Activated CD4-positive, alpha-beta T cell treated with anti-CD3 and anti-CD28 coated beads, Interleukin-10, Interleukin-2, amounts not matched to agents 100 ng/mL and 50 ng/mL, durations not matched to agents 16 hours and 8 hours (primary cell): ENCODE results near the gene PRR30.
"Not testable (repeated sequence)": the region's sequence is repeated elsewhere in the genome, so short reads cannot be mapped to it uniquely, and the experiment has no call there.

Experiments used
- DNase-seq: peaks from one replicate; pipeline ENCODE4 v3.0.0-alpha.2; 2020

PRR30 gene

GRCh38 chr2:27127883-27128667 is 11.1 kb downstream of the PRR30 start:
- no peak for DNase-seq

- no peak for DNase-seq
These were observed 12.9 kb downstream of the PRR30 start for GRCh38 chr2:27126252-27126710.

GRCh38 chr2:27125104-27125503 is 14.1 kb downstream of the PRR30 start:
- DNase-seq = no peak

GRCh38 chr2:27123302-27124150 is 15.7 kb downstream of the PRR30 start, which contains the start of gene ABHD1:
ABHD1 (plus strand) TSS chr2:27123815; CDS start chr2:27123949, 134 bp downstream.
- DNase-seq = peak; percentile 55

- DNase-seq = no peak
These were observed 16.4 kb downstream of the PRR30 start for GRCh38 chr2:27122791-27123190.

GRCh38 chr2:27121906-27122305 is 17.3 kb downstream of the PRR30 start:
- DNase-seq = no peak

- not testable (repeated sequence) for DNase-seq
These were observed 19.9 kb downstream of the PRR30 start for GRCh38 chr2:27119330-27119670.

- peak; percentile 24 for DNase-seq
These were observed 20.5 kb downstream of the PRR30 start, which contains the start of gene CGREF1 for GRCh38 chr2:27118525-27119329. CGREF1 (minus strand) TSS chr2:27119128; CDS start chr2:27104366, 14,762 bp downstream.

GRCh38 chr2:27117995-27118524 is 21.1 kb downstream of the PRR30 start:
- no peak for DNase-seq

- DNase-seq = no peak
These were observed 23.7 kb downstream of the PRR30 start for GRCh38 chr2:27115519-27115918.

GRCh38 chr2:27111392-27112078 is 27.7 kb downstream of the PRR30 start:
- DNase-seq = not testable (repeated sequence)

GRCh38 chr2:27110603-27111352 is 28.4 kb downstream of the PRR30 start:
- not testable (repeated sequence) for DNase-seq

GRCh38 chr2:27109083-27109482 is 30.1 kb downstream of the PRR30 start:
- DNase-seq = no peak

- no peak for DNase-seq
These were observed 31.0 kb downstream of the PRR30 start for GRCh38 chr2:27108221-27108620.

GRCh38 chr2:27105981-27106380 is 33.2 kb downstream of the PRR30 start:
- DNase-seq = no peak

- DNase-seq = no peak
These were observed 36.9 kb downstream of the PRR30 start for GRCh38 chr2:27102329-27102728.

GRCh38 chr2:27100036-27100435 is 39.2 kb downstream of the PRR30 start:
- DNase-seq = no peak

GRCh38 chr2:27099334-27099955 is 39.8 kb downstream of the PRR30 start:
- DNase-seq = no peak

GRCh38 chr2:27097341-27097740 is 41.9 kb downstream of the PRR30 start:
- DNase-seq = no peak

- DNase-seq = no peak
These were observed 42.4 kb downstream of the PRR30 start for GRCh38 chr2:27096748-27097297.
